ENCODE results near the gene CHCT1.

DNA sequence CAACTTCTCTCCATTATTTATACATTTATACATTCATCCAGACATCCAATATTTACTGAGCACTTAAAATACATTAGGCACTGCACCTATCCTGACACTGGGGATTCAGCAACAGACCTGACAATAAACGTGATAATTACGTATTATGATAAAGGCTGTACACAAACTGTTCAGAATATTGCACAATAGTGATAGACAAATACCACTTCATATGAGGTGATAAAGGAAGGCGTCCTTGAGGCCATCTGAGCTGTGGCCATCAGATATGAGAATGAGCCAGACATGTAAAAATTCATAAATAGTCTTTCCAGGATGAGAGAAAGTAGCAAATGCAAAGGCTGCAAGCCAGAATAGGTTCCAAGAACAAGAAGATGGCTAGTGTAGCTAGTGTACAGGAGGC lies 38.9 kb upstream of the CHCT1 start:
- TF ChIP-seq CTCF (IDR thresholded peaks at IDR 0.05) (no peak), POLR2AphosphoS5 (IDR thresholded peaks at IDR 0.05) (no peak), POLR2A (IDR thresholded peaks at IDR 0.05; ENCODE audit: low read depth) (no peak)

Measured in esophagus muscularis mucosa (tissue), 3 donors.